Muscle of back (tissue), 11 donors: ENCODE measurements around the gene PDLIM5. TPM values are rescaled to one million over a fixed set of nuclear protein-coding genes. Genes with fewer than 3 reads are reported as not detected.
"Not testable (repeated sequence)": the region's sequence is repeated elsewhere in the genome, so short reads cannot be mapped to it uniquely, and the experiment has no call there.

Experiments used
- DNase-seq, 3 donors: peaks; one replicate each; pipeline versions ENCODE4 v3.0.0 to v3.0.0-alpha.2; 2013
- polyA plus RNA-seq, 10 donors: library from polyadenylated mRNA; unstranded; fragments of 120-200 nt; gene quantifications; one replicate each; pipeline ENCODE4 v1.2.1, GENCODE V29; 2013; ENCODE audit not compliant: insufficient read length in 10 of 10

Gene PDLIM5
- polyA plus RNA-seq, 10 donors, result 159 to 431 (median 284) TPM

DNA sequence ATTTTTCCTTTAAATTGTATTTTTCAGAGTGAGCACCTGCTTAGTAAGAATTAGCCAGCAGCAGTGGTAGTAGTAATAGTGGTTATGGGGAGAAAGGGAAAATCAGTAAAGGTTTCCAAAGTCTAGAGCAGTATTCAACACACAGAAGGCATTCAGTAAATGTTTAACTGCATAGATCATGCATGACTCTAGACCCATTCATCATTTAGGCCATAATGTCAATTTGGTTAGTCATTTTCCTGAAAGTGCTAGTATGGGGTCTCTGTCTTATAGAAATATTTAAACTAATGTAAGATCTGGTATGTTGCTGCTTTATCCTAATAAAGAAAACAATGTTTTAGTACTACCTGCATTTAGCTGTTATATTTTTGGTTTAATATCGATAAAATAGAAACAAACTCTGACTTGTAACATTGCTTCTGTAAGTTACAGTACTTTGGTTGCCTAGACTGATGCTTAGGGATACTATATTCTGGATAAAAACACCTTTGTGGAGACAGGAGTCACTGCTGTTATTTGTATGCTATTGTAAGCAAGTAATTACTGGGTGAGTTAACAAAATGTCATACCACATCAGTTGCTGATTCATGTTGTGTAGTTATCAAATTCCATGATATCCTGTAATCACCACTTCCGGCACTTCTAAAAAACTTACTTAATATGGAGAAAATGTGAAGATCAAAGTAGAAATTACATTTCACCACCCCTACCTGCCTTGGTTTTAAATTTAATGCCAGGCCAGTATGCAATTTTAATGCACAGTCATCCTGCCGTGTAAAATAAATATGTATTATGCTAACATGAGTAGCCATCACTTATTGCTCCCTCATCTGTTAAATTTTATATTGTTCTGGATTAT is 190.2 kb downstream of the PDLIM5 start:
- peak in 1 of 3 donors; percentile 60 for DNase-seq

DNA sequence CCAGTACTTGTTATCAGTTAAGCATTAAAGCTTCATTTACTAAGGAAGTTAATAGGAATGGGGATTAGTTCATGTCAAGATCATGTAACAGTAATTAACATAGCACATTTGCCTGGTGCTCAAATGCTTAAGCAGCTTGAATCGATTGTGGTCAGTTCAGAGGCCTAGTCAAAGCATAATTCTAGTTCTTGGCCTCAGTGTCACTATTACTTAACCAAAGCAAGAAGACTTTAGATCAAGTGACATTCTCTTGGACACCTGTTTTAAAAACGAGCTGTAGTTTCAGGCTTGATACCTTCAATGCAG is 190.8 kb downstream of the PDLIM5 start:
- no peak for DNase-seq

GRCh38 chr4:94648699-94649098 is 197.0 kb downstream of the PDLIM5 start:
- no peak for DNase-seq

- DNase-seq, result peak in 2 of 3 donors; percentile 5 to 55
Measured at GRCh38 chr4:94649381-94650133, 197.8 kb downstream of the PDLIM5 start.

- peak in 2 of 3 donors; percentile 21 to 61 for DNase-seq
Measured at GRCh38 chr4:94650134-94650495, 198.4 kb downstream of the PDLIM5 start.

DNA sequence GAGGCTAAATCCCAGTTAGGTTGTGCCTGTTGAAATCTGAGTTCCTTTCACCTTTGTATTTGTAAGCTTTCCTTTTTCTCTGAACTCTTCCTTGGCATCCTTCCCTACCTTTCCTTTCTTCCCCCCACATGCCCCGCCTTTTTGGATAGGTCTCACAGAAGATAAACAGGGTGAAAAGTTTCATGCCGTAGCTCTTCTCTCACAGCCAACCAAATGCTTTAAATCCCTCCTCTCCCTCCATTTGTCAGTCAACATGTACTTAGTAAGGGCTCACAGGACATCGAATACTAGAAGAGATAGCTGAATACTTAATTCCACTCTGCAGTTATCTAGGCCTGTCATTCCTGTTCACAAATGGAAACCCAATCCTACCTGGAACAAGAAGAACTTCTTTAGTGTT is 198.9 kb downstream of the PDLIM5 start:
- DNase-seq, result peak in 2 of 3 donors; percentile 22 to 55

- no peak for DNase-seq
Measured at GRCh38 chr4:94653095-94653649, 201.4 kb downstream of the PDLIM5 start.

DNA sequence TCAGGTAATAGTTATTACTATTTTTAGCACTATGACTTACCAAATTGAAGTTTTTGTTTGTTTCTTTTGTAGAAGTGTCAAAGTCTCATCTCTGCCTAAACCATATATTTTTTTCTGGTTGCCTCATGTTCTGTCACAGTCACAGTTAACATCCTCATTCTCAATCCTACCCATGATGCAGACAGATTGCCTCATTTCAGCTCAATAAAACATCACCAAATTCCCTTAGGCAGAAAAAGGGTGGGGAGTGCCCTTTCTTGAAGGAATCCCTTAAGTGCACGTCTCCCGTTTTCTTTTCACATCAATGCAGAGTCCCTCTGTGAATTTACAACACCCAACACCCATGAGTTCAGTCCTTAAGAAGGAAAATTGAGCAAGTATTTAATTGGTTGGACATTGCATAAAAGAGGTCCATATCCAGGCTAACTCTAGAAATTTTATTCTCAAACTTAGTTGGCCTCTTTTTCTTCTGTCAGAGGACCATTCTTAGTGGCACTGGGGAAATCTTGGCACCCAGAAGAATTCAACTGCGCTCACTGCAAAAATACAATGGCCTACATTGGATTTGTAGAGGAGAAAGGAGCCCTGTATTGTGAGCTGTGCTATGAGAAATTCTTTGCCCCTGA is 202.4 kb downstream of the PDLIM5 start:
- no peak for DNase-seq

GRCh38 chr4:94654714-94655113 is 203.0 kb downstream of the PDLIM5 start:
- no peak for DNase-seq

DNA sequence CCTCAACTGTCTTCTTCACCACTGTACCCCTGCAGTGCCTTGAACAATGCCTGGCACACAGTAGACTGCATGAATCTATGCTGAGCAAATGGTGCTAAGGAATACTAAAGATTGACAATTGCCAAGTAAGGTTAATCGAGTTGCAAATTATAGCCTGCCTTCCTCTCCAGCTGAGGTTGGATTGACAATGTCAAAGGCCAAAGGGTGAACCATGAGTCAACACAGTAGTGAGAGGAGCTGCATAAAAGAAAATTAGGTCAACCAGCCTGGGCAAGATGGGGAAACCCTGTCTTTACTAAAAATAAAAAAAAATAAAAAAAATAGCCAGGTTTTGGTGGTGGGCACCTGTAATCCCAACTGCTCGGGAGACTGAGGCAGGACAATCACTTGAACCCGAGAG is 208.9 kb downstream of the PDLIM5 start:
- no peak for DNase-seq

DNA sequence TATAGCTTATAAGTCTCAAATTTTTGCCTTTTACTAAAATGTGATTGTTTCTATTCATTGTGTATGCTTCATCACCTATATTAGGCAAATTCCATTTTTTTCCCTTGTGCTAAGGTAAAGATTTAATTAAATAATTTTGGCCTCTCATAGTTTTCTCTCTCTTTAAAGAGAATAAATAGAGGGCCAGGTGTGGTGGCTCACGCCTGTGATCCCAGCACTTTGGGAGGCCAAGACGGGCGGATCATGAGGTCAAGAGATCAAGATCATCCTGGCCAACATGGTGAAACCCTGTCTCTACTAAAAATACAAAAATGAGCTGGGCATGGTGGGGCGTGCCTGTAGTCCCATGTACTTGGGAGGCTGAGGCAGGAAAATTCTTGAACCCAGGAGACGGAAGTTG is 213.3 kb downstream of the PDLIM5 start:
- DNase-seq, result not testable (repeated sequence)

- DNase-seq, result no peak
Measured at GRCh38 chr4:94665500-94666404, 214.0 kb downstream of the PDLIM5 start.

- DNase-seq, result no peak
Measured at GRCh38 chr4:94668724-94669123, 217.0 kb downstream of the PDLIM5 start.

- DNase-seq, result no peak
Measured at GRCh38 chr4:94669672-94670664, 218.2 kb downstream of the PDLIM5 start.

- DNase-seq, result no peak
Measured at GRCh38 chr4:94671113-94671512, 219.4 kb downstream of the PDLIM5 start.

GRCh38 chr4:94673961-94674360 is 222.2 kb downstream of the PDLIM5 start:
- DNase-seq, result no peak

GRCh38 chr4:94676970-94677369 is 225.2 kb downstream of the PDLIM5 start:
- peak; percentile 26 to 71 (median 29) for DNase-seq

- DNase-seq, result peak in 1 of 3 donors; percentile 8
Measured at GRCh38 chr4:94678896-94679295, 227.2 kb downstream of the PDLIM5 start.

- no peak for DNase-seq
Measured at GRCh38 chr4:94680176-94680862, 228.6 kb downstream of the PDLIM5 start.
